HG03354 (cell line): ENCODE results near the gene SCYL2.

Source experiments
- ATAC-seq: cut with Tn5 transposase; IDR thresholded peaks from one replicate; pipeline ENCODE4 v1.9.1; 2021; ENCODE audit warnings: mild to moderate bottlenecking; ENCODE audit not compliant: unreplicated experiment, poor library complexity, severe bottlenecking

SCYL2 gene

DNA sequence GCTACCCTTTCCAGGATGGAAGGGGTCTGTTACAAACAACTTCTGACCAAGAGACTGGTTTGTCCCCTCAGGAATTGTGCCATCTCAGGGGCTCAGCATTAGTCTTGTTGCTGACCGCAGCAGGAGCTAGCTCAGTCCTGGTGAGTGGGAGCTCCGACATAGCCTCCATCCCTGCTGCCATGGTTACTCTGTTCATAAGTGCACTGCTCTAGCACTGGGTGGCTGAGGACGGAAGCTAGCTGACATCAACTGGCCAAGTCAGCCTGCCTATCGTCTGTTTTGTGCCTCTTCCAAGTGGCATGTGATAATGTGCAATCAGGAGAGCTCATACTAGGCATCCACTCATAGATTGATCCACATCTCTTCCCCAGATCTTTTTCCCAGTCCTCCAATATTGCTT is 97.3 kb downstream of the SCYL2 start:
- ATAC-seq, result no peak

DNA sequence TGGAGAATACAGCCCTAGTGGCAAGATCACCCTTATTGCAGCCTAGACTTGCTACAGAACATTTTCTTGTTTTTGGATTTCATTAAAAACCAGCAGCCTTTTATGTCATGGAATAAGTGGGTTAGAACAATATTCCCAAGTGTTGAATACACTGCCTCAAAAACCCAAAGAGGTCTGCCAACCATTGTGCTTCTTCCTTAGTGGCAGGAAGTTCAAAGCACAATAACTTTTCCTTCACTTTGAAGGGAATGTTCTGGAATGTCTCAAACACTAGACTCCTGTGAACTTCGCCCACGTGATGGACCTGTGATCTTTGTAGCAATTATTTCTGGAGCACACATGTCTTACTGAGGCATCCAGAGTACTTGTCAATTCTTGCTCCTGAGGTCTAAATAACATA is 98.4 kb downstream of the SCYL2 start:
- ATAC-seq, result no peak

DNA sequence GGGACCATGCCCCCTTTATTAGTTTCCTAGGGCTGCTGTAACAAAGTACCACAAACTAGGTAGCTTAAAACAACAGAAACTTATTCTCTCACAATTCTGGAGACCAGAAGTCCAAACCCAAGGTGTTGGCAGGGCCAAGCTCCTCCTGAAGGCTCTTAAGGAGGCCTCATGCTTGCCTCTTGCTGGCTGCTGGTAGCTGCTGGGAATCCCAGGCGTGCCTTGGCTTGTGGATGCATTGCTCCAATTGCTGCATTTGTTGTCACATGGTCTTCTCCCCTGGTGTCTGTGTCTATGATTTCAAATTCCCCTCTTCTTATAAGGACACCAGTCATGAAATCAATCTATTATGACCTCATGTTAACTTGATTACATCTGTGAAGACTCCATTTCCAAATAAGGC is 101.1 kb downstream of the SCYL2 start:
- ATAC-seq, result no peak

DNA sequence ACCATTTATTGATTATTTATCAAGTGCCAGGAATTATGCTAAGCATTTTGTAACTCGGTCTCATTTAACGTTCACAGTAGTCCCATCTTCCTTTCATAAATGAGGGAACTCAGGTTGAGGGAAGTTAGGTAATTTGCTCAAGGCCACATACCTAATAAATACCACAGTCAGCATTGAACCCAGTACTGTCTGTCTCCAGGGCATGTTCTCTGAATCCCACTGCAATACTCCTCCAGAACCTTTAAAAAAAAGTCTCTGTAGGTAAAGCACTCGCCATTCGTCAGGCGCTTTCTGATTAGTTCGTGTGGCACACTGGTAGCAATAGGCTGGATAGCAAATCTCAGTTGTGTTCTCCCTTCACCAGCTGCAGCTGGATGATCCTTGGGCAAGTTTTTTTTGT is 104.2 kb downstream of the SCYL2 start:
- no peak for ATAC-seq

DNA sequence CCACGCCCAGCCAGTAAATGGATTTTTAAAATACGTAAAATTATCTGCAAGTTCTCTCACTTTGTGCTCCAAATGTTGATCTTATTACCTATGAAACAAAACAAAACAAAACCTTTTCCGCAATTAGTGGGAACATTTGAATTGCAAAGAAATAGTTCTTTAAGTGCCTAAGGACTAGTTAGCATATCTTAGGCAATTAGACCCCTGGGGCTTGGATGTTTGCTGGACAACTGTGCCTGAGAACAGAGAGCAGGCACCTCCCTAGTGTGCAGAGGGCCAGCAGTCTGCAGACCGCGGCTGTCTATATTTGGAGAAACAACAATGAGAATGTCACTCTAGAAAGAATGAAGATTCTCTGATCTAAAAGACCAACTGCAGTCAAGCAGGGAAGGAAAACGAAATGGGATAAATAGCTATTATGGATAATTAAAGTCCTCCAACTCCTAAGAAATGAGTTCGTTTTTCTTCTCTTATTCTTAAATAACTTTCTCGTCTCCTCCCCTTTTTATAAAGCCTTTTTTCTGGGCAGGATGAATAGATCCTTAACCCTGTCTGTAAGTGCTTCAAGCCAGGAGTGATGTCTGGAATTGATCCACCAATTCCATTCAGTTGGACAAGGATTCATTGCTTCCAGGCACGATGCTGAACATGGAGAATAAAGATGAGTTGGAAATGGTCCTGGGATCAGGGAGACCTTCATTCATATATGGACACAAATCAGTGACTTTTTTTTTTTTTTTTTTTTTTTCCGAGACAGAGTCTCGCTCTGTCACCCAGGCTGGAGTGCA is 106.1 kb downstream of the SCYL2 start:
- ATAC-seq, result no peak

DNA sequence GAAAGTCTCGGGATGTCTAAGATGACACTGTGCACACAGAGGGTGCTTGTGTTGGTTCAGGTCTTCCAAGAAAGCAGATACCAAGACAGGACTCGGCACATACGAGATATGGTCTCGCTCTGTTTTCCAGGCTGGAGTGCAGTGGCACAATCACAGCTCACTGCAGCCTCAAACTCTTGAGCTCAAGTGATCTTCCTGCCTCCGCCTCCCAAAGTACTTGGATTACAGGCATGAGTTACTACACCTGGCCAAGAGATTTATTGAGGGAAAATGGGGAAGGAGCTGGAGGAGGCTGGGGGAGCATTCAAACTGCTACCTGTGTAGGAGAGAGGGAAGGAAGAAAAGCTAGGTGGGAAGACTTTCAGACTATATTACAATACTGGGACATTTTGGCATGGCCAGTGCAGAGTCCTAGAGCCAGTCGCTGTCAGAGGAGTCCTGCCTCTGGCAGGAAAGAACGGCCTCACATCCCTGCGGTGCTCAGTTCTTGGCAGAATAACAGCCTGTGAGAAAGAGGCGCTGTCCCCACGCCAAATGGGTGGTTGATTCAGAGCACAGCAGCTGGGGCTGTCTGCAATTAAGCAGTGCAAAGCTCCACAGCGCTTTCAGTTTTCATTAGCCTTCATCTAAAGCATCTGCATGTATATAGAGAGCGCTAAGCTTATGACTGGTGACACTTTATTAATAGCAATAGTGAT is 108.2 kb downstream of the SCYL2 start:
- no peak for ATAC-seq

DNA sequence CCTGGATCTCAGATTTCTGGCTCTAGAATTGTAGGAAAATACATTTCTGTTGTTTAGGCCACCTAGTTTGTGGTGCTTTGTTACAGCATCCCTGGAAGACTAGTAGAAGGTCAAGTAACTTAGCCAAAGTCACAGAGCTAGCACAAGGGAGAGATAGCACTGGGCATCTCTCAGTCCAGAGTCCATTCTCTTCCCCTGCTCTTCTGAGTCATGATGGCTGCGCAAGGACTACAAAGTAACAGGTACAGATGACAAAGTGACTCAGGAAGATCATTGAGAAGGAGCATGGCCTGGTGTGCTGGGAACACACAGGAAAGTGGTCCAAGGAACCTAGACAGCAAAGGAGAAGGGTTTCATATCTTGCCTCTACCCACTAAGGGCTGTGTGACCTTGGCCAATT is 109.2 kb downstream of the SCYL2 start:
- ATAC-seq, result no peak

DNA sequence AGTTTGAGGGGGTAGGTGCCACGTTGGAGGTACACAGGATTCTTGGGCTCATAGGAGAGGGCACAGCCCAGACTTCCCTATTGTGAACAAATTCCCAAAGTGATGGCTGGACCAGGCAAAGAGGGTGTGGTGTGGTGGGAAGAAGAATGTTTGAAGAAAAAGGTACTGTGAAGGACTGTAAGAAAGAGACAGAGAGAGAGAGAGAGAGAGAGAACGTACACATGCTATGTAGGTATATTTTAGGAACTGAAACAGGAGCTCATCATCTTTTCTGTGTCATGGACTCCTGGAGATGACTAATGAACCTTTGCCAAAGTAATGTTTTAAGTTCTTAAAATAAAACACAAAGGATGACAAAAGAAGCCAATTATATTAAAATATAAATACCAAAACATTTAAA is 114.4 kb downstream of the SCYL2 start:
- no peak for ATAC-seq

DNA sequence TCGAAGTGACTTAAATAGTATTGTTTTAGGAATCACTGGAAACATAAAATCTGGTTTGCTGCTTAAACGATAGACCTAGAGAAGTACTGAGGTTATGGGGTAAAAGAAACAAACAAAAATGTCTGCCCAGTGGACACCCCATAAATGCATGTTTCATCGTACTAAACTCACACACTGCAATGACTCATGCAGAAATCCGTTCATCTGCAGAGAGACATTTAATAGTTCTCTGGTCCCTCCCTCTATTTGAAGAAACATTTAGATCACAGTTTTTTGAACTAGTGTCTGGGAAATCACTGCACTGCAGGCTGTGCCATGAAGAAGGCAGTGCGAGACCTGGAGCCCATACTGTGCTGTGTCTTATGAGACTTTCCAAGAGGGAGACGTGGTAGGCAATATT is 115.4 kb downstream of the SCYL2 start:
- ATAC-seq, result no peak

DNA sequence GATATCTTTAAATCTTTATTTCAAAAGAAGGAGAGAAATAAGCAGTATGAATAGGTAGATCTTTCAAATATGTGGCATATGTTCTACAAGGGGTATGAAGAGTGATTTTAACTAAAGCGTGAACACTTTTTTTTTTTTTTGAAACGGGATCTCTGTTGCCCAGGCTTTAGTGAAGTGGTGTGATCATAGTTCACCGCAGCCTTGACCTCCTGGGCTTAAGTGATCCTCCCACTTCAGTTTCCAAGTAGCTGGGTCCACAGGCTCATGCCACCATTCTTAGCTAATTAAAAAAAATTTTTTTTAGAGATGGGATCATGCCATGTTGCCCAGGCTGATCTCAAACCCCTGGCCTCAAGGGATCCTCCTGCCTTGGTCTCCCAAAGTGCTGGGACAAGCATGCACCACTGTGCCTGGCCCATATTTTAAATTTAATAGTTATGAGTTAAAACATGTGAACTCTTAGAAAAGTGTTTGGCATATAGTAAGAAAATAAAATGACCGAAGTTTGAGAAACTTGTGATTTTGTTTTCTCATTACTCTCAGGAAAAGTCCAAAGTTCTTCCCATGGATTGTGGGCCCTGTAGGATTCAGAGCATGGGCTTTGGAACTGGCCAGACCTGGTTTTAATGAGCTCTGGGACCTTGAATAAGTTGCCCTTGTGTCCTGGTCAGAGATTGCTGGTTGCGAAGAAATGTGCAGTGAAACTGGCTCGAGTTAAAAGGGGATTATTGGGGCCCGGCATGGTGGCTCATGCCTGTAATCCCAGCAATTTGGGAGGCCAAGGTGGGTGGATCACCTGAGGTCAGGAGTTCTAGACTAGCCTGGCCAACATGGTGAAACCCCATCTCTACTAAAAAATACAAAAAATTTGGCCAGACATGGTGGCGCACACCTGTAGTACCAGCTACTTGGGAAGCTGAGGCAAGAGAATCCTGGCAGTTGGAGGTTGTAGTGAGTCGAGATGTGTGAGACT is 116.9 kb downstream of the SCYL2 start:
- no peak for ATAC-seq

DNA sequence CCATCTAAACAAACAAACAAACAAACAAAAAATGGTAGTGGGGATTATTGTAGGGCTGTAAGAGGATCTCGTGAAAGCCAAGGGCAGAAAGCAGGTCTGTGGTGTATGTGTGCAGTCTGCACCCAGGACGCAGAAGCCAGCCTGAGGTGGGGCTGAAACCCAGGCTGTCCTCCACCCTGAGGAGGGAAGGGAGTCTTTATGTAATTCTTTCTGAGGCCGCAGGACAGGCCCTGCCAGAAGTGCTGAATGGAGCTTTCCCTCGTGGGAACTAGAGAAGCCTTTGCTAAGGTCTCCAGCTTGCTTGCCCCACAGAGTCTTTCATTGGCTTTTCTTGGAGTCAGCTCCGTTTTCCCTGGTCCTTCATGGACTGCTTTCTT is 117.6 kb downstream of the SCYL2 start:
- no peak for ATAC-seq

DNA sequence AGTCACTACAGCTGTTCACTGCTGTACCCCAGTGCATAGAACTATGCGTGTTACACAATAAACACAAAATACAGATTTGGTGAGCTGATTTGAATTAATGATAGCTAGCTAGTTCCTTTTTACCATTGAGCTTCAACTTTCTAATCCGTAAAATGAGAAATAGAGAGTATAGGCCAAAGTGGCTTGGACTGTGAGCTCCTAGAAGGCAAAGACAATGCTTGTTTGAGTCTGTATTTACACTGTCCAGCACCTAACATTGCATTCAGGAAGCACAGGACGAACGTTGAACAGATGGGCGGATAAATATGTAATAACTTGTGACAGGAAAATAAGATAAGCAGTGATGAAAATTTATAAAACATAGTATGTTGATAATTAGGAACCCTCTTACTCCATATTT is 121.4 kb downstream of the SCYL2 start:
- ATAC-seq, result no peak
